DMS79 (cell line): ENCODE data around the gene SLC48A1.

Experiments used
- DNase-seq: peaks from one replicate; lab custom pipeline; 2025; lab: John Stamatoyannopoulos, UW

Gene SLC48A1

GRCh38 chr12:47773062-47773857 is at the start of gene SLC48A1:
Gene SLC48A1 (plus strand): TSS chr12:47773238. CDS start chr12:47773305, 67 bp downstream.
- DNase-seq = no peak

- DNase-seq = no peak
Observed at GRCh38 chr12:47725091-47725772, 47.8 kb upstream of the SLC48A1 start, which contains the start of gene ENDOU. Gene ENDOU (minus strand): TSS chr12:47725490. CDS start chr12:47725413, 77 bp downstream.

- DNase-seq = no peak
Observed at GRCh38 chr12:47725893-47726292, 47.1 kb upstream of the SLC48A1 start.

- DNase-seq = no peak
Observed at GRCh38 chr12:47729233-47729632, 43.8 kb upstream of the SLC48A1 start.

GRCh38 chr12:47730341-47730744 is 42.7 kb upstream of the SLC48A1 start:
- DNase-seq = no peak

GRCh38 chr12:47731723-47732122 is 41.3 kb upstream of the SLC48A1 start:
- DNase-seq = no peak

- no peak for DNase-seq
Observed at GRCh38 chr12:47732504-47732903, 40.5 kb upstream of the SLC48A1 start.

GRCh38 chr12:47733142-47733541 is 39.9 kb upstream of the SLC48A1 start:
- DNase-seq = no peak

GRCh38 chr12:47734725-47735480 is 38.1 kb upstream of the SLC48A1 start:
- no peak for DNase-seq

- no peak for DNase-seq
Observed at GRCh38 chr12:47735649-47736048, 37.4 kb upstream of the SLC48A1 start.

- no peak for DNase-seq
Observed at GRCh38 chr12:47736216-47736615, 36.8 kb upstream of the SLC48A1 start.

- DNase-seq = no peak
Observed at GRCh38 chr12:47736877-47737676, 36.0 kb upstream of the SLC48A1 start.

GRCh38 chr12:47737936-47738594 is 35.0 kb upstream of the SLC48A1 start:
- DNase-seq = no peak

- no peak for DNase-seq
Observed at GRCh38 chr12:47739297-47739696, 33.7 kb upstream of the SLC48A1 start.

- DNase-seq = no peak
Observed at GRCh38 chr12:47739979-47740378, 33.1 kb upstream of the SLC48A1 start.

- no peak for DNase-seq
Observed at GRCh38 chr12:47740606-47741339, 32.3 kb upstream of the SLC48A1 start.

- DNase-seq = peak; percentile 97
Observed at GRCh38 chr12:47741340-47741703, 31.7 kb upstream of the SLC48A1 start.

GRCh38 chr12:47742253-47742825 is 30.7 kb upstream of the SLC48A1 start:
- DNase-seq = no peak

- no peak for DNase-seq
Observed at GRCh38 chr12:47743311-47743860, 29.7 kb upstream of the SLC48A1 start.
